Measurements from ENCODE around the gene PCCB. TPM values are rescaled to one million over a fixed set of nuclear protein-coding genes. Genes with fewer than 3 reads are reported as not detected.

Gene PCCB
- total RNA-seq, 6 experiments from 2014 or later: 85.4 to 146 (median 94.4) TPM

DNA sequence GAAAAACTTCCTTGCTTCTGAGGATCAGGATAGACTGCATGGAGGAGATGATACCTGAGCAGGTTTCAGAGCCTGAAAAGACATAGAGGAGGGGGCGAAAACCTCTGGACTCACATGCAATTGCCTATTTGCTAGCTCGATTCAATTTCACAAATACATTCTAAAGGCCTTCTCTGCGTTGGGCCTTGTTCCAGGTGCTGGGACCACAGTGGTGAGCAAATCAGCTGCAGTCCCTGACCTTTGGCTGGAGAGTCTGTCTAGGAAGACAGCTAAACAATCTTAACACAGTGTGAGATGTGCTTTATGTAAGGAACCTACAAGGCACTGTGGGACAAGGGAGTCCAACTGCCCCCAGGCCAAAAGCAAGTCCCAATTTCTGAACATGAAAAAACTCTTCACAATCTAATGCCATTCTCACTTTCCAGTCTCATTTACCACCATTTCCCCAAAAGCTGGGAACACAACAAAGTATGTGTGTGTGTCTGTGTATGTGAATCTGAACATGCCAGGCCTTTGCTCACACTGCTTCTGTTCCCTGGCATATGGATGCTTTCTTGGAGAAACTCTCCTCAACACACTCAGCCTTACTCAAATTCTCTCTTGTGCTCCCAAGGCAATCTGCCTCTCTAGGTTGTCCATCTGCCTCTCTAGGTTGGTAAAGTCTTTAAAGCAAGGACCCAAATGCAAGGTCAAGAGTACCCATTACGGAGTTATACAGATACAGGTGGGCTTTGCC is 2.1 kb upstream of the PCCB start:
- WGBS (ENCODE audit: insufficient coverage, low coverage, low lambda C conversion rate, missing lambda C conversion rate): 53% methylated on average over 4 of the region's 4 CpGs
- Histone ChIP-seq H3K27me3 (no peaks in the 10 kb centered on the region), H3K9me3 (no peaks in the 10 kb centered on the region), H3K4me3 (no peak overlapping the region), H3K27ac (no peak overlapping the region), H3K36me3 (no peaks in the 10 kb centered on the region), H3K4me1 (peaks cover 0 to 23% (median 14%) of the 10 kb centered on the region in 4 donors)
- ATAC-seq: no peak
- TF ChIP-seq, protein P1, sequence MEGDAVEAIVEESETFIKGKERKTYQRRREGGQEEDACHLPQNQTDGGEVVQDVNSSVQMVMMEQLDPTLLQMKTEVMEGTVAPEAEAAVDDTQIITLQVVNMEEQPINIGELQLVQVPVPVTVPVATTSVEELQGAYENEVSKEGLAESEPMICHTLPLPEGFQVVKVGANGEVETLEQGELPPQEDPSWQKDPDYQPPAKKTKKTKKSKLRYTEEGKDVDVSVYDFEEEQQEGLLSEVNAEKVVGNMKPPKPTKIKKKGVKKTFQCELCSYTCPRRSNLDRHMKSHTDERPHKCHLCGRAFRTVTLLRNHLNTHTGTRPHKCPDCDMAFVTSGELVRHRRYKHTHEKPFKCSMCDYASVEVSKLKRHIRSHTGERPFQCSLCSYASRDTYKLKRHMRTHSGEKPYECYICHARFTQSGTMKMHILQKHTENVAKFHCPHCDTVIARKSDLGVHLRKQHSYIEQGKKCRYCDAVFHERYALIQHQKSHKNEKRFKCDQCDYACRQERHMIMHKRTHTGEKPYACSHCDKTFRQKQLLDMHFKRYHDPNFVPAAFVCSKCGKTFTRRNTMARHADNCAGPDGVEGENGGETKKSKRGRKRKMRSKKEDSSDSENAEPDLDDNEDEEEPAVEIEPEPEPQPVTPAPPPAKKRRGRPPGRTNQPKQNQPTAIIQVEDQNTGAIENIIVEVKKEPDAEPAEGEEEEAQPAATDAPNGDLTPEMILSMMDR (IDR thresholded peaks at IDR 0.05): no peak
- TF ChIP-seq POLR2A (IDR thresholded peaks at IDR 0.05): no peak
- intact Hi-C loops (cut with DNase I): loop anchor here in 1 of 2 donors (10.0 kb wide), 1 partner anchor 53 kb away; the partner anchor contains the start of gene MSL2
- DNase-seq: peak in 1 of 3 donors; percentile 54

DNA sequence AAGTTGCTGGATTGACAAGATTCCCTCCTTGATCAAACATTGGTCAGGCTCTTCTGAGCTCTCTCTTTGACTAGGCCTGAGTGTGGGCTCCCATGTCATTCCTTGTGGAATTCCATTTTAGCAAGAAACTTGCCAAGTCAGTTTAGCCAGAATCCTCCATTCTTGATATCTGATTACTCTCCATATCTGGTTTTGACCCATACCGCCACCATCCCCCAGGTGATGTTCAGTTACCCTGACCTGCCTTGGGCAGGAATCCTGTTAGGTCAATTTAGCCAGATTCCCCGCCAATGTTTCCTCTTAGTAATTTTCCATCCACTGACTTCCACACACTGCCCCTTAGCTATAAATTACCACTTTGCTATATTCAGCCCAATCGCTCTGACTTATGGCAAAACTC is 1.0 kb upstream of the PCCB start:
- intact Hi-C loops (cut with DNase I): loop anchor here in 1 of 2 donors (10.0 kb wide), 1 partner anchor 54 kb away; the partner anchor contains the start of gene MSL2
- H3K27ac ChIP-seq: no peak overlapping the region
- TF ChIP-seq, protein P1 (IDR thresholded peaks at IDR 0.05): no peak
- no peak for TF ChIP-seq POLR2A (IDR thresholded peaks at IDR 0.05)
- ATAC-seq: no peak
- no peak for DNase-seq
- peaks cover 0 to 23% (median 14%) of the 10 kb centered on the region in 4 donors for H3K4me1 ChIP-seq
- no peaks in the 10 kb centered on the region for H3K36me3 ChIP-seq
- H3K4me3 ChIP-seq: no peak overlapping the region
- H3K27me3 ChIP-seq: no peaks in the 10 kb centered on the region
- no peaks in the 10 kb centered on the region for H3K9me3 ChIP-seq
- 100% methylated on average over 3 of the region's 3 CpGs for WGBS (ENCODE audit: insufficient coverage, low coverage, low lambda C conversion rate, missing lambda C conversion rate)

DNA sequence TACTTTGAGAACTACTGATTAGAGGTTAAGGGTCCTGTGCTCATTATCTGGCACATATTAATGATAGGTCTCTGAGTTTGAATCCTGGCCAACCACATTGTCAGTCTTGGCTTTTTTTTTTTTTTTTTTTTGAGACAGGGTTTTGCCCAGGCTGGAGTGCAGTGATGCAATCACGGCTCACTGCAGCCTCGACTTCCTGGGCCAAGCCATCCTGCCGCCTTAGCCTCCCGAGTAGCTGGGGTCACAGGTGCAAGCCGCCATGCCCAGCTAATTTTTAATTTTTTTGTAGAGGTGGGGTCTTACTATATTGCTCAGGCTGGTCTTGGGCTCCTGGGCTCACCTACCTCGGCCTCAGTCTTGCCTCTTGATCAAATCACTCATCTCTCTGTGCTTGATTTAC is 547 bp upstream of the PCCB start:
- 43% methylated on average over 6 of the region's 6 CpGs for WGBS (ENCODE audit: insufficient coverage, low coverage, low lambda C conversion rate, missing lambda C conversion rate)
- Histone ChIP-seq H3K4me3 (peak overlapping the region; percentile 74 to 83 (median 77)), H3K4me1 (peaks cover 0 to 23% (median 14%) of the 10 kb centered on the region in 4 donors), H3K27ac (peak overlapping the region; percentile 87 to 95 (median 94)), H3K9me3 (no peaks in the 10 kb centered on the region), H3K27me3 (no peaks in the 10 kb centered on the region), H3K36me3 (no peaks in the 10 kb centered on the region)
- TF ChIP-seq, protein P1 (IDR thresholded peaks at IDR 0.05): no peak
- TF ChIP-seq POLR2A (IDR thresholded peaks at IDR 0.05): no peak
- DNase-seq: no peak
- intact Hi-C loops (cut with DNase I): loop anchor here in 1 of 2 donors (10.0 kb wide), 1 partner anchor 55 kb away; the partner anchor contains the start of gene MSL2
- ATAC-seq: no peak

DNA sequence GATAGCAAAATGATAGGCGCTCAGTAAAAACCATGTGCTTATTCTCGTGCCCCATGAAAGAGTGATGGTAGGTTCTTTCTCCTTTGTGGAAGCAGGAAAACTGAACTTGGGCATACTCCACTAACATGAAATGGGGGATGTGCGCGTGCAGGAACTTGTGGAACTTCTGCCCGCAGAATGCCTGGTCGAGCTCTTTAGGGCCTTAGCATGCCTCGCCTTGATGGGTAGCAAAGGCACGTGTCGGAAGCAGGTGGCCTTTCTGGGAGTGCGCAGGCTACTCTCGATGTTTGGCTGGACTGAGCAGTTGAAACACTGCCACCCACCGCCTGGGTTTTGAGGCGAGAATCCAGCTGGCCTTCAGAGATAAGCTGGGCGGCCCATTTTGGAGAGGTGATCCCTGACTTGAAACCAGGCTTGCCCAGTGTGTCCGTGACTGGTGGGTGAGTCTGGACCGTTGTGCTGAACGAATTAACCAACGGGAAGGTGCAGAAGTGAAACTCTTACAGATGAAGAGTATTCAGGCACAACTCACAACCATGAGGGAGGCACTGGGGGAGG is 842 bp downstream of the PCCB start:
- H3K4me1 ChIP-seq: peaks cover 0 to 32% (median 16%) of the 10 kb centered on the region in 4 donors
- intact Hi-C loops (cut with DNase I): no loop called here
- DNase-seq (peak; percentile 67 to 92 (median 87)), ATAC-seq (peak; percentile 32 to 55 (median 42))
- H3K27ac ChIP-seq: peak overlapping the region; percentile 87 to 95 (median 94)
- TF ChIP-seq, protein P1 (IDR thresholded peaks at IDR 0.05): peak in 3 of 4 donors; percentile 7 to 17 (median 16)
- TF ChIP-seq POLR2A (IDR thresholded peaks at IDR 0.05): no peak
- no peaks in the 10 kb centered on the region for H3K9me3 ChIP-seq
- 7% methylated on average over 14 of the region's 18 CpGs for WGBS (ENCODE audit: insufficient coverage, low coverage, low lambda C conversion rate, missing lambda C conversion rate)
- H3K4me3 ChIP-seq: peak overlapping the region; percentile 74 to 83 (median 77)
- no peaks in the 10 kb centered on the region for H3K36me3 ChIP-seq
- no peaks in the 10 kb centered on the region for H3K27me3 ChIP-seq

Data from right lobe of liver (tissue), 6 donors.